Stimulated activated CD4-positive, alpha-beta T cell treated with anti-CD3 and anti-CD28 coated beads, Interleukin-12 subunit alpha, Interleukin-12 subunit beta, amount 100 ng/mL, for 24 hours (primary cell): Measurements from ENCODE around the gene A2ML1.
"Not testable (repeated sequence)": the region's sequence is repeated elsewhere in the genome, so short reads cannot be mapped to it uniquely, and the experiment has no call there.

Source experiments
- DNase-seq, 2 experiments: peaks; one replicate each; pipeline ENCODE4 v3.0.0-alpha.2; 2020; ENCODE audit warnings: low read depth in 2 of 2

Gene A2ML1

GRCh38 chr12:8822298-8822697 lies at the start of gene A2ML1:
A2ML1 (plus strand) TSS chr12:8822621; CDS start chr12:8822652, 31 bp downstream.
- DNase-seq, result no peak

GRCh38 chr12:8773461-8773860 lies 49.0 kb upstream of the A2ML1 start:
- DNase-seq, result no peak

- no peak for DNase-seq
These were observed 43.1 kb upstream of the A2ML1 start for GRCh38 chr12:8779281-8779680.

- no peak for DNase-seq
These were observed 42.6 kb upstream of the A2ML1 start for GRCh38 chr12:8779862-8780261.

GRCh38 chr12:8780389-8780788 lies 42.0 kb upstream of the A2ML1 start:
- DNase-seq, result no peak

GRCh38 chr12:8781381-8782127 lies 40.9 kb upstream of the A2ML1 start:
- DNase-seq, result no peak

GRCh38 chr12:8784290-8784888 lies 38.0 kb upstream of the A2ML1 start:
- no peak for DNase-seq

GRCh38 chr12:8785499-8785898 lies 36.9 kb upstream of the A2ML1 start:
- DNase-seq, result no peak

- not testable (repeated sequence) for DNase-seq
These were observed 35.2 kb upstream of the A2ML1 start for GRCh38 chr12:8787206-8787605.

GRCh38 chr12:8788706-8789105 lies 33.7 kb upstream of the A2ML1 start:
- not testable (repeated sequence) for DNase-seq

GRCh38 chr12:8789341-8790013 lies 32.9 kb upstream of the A2ML1 start:
- DNase-seq, result not testable (repeated sequence)

- DNase-seq, result not testable (repeated sequence)
These were observed 29.2 kb upstream of the A2ML1 start for GRCh38 chr12:8793226-8793625.

- DNase-seq, result not testable (repeated sequence)
These were observed 27.8 kb upstream of the A2ML1 start for GRCh38 chr12:8794611-8795010.

- no peak for DNase-seq
These were observed 25.4 kb upstream of the A2ML1 start for GRCh38 chr12:8796831-8797626.

GRCh38 chr12:8801213-8801612 lies 21.2 kb upstream of the A2ML1 start:
- not testable (repeated sequence) for DNase-seq

- not testable (repeated sequence) for DNase-seq
These were observed 17.6 kb upstream of the A2ML1 start for GRCh38 chr12:8804833-8805232.

GRCh38 chr12:8805487-8805886 lies 16.9 kb upstream of the A2ML1 start:
- DNase-seq, result not testable (repeated sequence)

- not testable (repeated sequence) for DNase-seq
These were observed 15.3 kb upstream of the A2ML1 start for GRCh38 chr12:8807084-8807483.

GRCh38 chr12:8810112-8810511 lies 12.3 kb upstream of the A2ML1 start:
- not testable (repeated sequence) for DNase-seq

- DNase-seq, result no peak
These were observed 8.7 kb upstream of the A2ML1 start for GRCh38 chr12:8813572-8814357.

GRCh38 chr12:8816448-8817050 lies 5.9 kb upstream of the A2ML1 start:
- DNase-seq, result no peak
